PFSK-1 (cell line): ENCODE data around the gene CDC45.

Experiments
- FOXP2 ChIP-seq: optimal IDR thresholded peaks from 2 replicates; pipeline ENCODE3; 2011; ENCODE audit warnings: borderline replicate concordance, control low read depth, inconsistent platforms; ENCODE audit not compliant: insufficient read depth; ENCODE audit errors: extremely low read length, extremely low read depth
- POLR2AphosphoS5 ChIP-seq: IDR thresholded peaks from 2 replicates; pipeline ENCODE4 v1.6.1; 2012; ENCODE audit warnings: low read depth, mild to moderate bottlenecking, control low read depth, low read length, moderate library complexity
- SIN3A ChIP-seq: IDR thresholded peaks from 2 replicates; pipeline ENCODE4 v1.6.1; 2012; ENCODE audit warnings: mild to moderate bottlenecking, low read length, moderate library complexity, borderline replicate concordance; ENCODE audit not compliant: insufficient read depth
- TAF1 ChIP-seq: IDR thresholded peaks from 2 replicates; pipeline ENCODE4 v1.6.1; 2012; ENCODE audit warnings: low read length, control low read depth, borderline replicate concordance; ENCODE audit not compliant: insufficient read depth
- TF ChIP-seq, protein P1 (sequence below), 2 experiments: IDR thresholded peaks; 2 replicates each; pipeline versions ENCODE4 v1.6.1 to v1.8.0; 2011 to 2012; ENCODE audit warnings: low read depth in 2 of 2, low read length in 2 of 2, control low read depth in 1 of 2, inconsistent platforms in 1 of 2, mild to moderate bottlenecking in 1 of 2, moderate library complexity in 1 of 2; ENCODE audit not compliant: insufficient read depth in 1 of 2

CDC45 gene

DNA sequence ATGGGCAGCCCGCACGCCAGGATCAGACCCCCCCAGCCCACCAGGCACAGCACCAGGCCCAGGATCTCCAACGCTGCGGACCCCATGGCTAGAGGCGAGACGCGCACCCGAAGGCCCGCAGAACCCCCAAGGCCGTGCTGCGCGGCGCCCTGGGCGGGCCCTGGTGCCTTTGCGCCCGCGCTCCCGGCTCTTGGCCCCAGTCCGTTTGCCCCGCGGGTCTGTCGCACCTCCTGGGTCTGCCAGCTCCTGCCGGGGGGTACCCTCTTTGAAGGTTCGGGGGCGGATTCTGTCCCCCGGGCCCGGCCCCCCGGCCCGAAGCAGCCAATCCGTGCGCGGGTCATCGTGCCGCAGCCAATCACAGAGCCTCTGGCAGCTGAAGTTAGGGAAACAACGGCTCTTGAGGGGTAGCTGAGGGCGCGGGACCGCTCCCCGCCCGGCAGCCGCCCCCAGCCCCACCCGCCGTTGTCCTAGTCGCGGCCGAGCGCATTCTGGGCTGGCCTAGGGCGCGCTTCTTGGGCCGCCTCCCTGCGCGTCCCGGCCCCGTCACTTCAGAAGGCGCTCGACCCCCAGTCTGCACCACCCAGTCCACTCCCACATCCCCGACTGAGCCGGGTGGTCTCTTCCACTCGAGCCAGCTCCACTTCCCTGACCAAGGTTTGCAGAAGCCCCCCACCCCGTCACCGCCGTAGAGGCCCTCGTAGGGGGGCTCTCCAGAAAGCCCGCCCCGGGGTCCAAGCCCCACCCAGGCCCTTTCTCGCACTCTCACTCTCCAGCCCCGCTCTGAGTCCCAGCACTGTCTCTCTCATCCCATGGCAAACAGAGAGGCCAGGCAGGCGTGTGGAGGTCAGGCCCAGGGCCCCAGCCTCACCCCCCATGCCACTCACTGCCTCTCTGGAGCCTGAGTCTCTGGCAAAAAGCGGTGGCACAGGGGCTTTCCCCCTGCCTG is 44.7 kb downstream of the CDC45 start, which contains the start of gene CLDN5:
Gene CLDN5, minus strand, starts transcription at position 241 of the 946 bp plus-strand sequence. Its CDS starts 155 bp downstream, at position 86.
- TF ChIP-seq TAF1: no peak
- no peak for TF ChIP-seq POLR2AphosphoS5
- no peak for TF ChIP-seq FOXP2
- TF ChIP-seq, protein P1, sequence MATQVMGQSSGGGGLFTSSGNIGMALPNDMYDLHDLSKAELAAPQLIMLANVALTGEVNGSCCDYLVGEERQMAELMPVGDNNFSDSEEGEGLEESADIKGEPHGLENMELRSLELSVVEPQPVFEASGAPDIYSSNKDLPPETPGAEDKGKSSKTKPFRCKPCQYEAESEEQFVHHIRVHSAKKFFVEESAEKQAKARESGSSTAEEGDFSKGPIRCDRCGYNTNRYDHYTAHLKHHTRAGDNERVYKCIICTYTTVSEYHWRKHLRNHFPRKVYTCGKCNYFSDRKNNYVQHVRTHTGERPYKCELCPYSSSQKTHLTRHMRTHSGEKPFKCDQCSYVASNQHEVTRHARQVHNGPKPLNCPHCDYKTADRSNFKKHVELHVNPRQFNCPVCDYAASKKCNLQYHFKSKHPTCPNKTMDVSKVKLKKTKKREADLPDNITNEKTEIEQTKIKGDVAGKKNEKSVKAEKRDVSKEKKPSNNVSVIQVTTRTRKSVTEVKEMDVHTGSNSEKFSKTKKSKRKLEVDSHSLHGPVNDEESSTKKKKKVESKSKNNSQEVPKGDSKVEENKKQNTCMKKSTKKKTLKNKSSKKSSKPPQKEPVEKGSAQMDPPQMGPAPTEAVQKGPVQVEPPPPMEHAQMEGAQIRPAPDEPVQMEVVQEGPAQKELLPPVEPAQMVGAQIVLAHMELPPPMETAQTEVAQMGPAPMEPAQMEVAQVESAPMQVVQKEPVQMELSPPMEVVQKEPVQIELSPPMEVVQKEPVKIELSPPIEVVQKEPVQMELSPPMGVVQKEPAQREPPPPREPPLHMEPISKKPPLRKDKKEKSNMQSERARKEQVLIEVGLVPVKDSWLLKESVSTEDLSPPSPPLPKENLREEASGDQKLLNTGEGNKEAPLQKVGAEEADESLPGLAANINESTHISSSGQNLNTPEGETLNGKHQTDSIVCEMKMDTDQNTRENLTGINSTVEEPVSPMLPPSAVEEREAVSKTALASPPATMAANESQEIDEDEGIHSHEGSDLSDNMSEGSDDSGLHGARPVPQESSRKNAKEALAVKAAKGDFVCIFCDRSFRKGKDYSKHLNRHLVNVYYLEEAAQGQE (IDR thresholded peaks at IDR 0.05; ENCODE audit: insufficient read depth in 1 of 2, low read depth in 2 of 2, low read length in 2 of 2): no peak
- no peak for TF ChIP-seq SIN3A

DNA sequence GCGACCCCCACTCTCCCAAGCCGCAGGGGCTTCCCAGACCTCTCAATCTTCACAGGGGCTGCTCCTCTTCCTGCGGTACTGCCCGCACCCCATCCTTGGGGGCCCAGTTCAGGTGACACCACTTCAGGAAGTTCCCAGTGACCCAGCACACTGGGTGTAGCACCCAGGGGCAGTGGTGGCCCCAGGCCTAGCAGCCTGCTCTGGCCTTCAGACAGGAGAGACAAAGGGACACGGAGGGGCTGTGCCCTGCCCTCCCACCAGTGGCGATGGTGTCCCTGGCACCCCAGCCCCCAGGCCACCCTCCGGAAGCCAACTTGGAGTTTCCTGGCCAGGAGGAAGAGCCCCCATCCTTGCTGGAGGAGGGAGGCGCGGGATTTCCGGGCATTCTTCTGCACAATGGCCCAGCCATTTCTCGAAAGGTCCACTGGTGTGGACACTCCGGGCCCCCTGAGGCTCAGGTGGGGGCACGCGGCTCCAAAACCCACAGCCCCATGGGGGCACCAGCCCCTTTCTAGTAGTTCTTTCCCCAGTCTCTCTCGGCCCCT is 45.5 kb downstream of the CDC45 start:
- TF ChIP-seq FOXP2 (no peak), SIN3A (no peak), TAF1 (no peak), POLR2AphosphoS5 (no peak)
- TF ChIP-seq, protein P1 (IDR thresholded peaks at IDR 0.05; ENCODE audit: insufficient read depth in 1 of 2, low read depth in 2 of 2, low read length in 2 of 2): no peak

DNA sequence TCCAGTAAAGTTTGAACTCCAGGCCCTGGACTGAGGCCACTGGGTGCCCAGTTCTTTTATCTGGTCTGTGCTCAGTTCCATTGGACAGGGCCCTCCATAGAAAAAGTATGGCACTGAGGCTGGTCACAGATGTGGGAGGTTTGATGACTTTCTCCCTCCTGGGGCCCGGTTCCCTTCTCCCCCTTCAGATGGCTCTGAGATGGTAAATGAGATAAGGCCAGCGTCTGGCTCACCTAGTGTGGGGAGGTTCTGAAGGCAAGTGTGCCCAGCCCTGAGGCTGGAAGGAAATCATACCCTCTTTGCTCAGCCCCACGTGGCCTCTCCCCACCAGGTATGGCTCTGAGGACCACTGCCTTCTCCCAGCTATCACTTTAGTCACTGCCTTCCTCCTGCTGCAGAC is 45.9 kb downstream of the CDC45 start:
- TF ChIP-seq, protein P1 (IDR thresholded peaks at IDR 0.05; ENCODE audit: insufficient read depth in 1 of 2, low read depth in 2 of 2, low read length in 2 of 2): no peak
- TF ChIP-seq SIN3A (no peak), POLR2AphosphoS5 (no peak), TAF1 (no peak), FOXP2 (no peak)

DNA sequence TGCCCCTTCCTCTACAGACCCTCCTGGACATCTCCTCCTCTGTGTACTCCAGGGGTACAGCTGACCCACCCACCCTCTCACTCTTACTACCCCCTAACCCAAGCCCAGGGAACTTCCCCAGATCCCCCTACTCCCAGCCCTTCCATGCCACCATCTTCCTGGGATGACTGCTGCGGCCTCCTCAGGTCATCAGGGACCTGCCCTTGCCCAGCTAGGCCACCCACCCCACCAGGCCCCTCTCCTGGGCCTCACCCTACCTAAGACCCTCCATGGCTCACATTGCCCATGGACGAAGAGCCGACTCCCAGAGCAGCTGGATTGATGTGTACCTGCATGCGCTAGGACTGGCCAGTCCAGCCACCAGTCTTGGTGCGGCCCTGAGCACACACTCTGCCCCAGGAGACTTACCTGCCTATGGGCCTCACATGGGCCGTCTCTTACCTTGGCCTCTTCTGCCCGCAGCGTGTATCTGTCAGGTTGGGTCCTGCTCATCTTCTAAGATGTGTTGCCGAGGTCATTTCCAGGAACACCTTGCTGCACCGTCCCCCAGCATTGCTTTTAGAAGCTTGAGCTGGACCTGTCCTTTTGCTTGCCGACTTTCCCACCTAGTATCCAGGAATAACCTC is 46.5 kb downstream of the CDC45 start:
- TF ChIP-seq POLR2AphosphoS5 (no peak), FOXP2 (no peak), SIN3A (no peak), TAF1 (no peak)
- TF ChIP-seq, protein P1 (IDR thresholded peaks at IDR 0.05; ENCODE audit: insufficient read depth in 1 of 2, low read depth in 2 of 2, low read length in 2 of 2): no peak
